Measurements from ENCODE around the gene SCML2.

GRCh38 chrX:18220786-18221185, 133.7 kb downstream of the SCML2 start, which contains the start of gene BEND2:
- TF ChIP-seq CTCF (conservative IDR thresholded peaks at IDR 0.05; ENCODE audit: low read depth in 2 of 2) (no peak), POLR2AphosphoS5 (IDR thresholded peaks at IDR 0.05; ENCODE audit: low read depth) (no peak), EZH2 (IDR thresholded peaks at IDR 0.05; ENCODE audit: low read depth, unreplicated experiment) (no peak), EZH2phosphoT487 (IDR thresholded peaks at IDR 0.05; ENCODE audit: unreplicated experiment) (no peak), REST (IDR thresholded peaks at IDR 0.05; ENCODE audit: unreplicated experiment) (no peak)
